Testis (tissue), 2 donors: ENCODE measurements around the gene FUT6.

Experiments used
- POLR2A ChIP-seq: fragments of 450-650 bp; IDR thresholded peaks from one replicate; pipeline ENCODE4 v1.6.1; 2017; ENCODE audit warnings: antibody characterized with exemption, mild to moderate bottlenecking, moderate library complexity
- TF ChIP-seq, protein P1 (sequence below), 3 experiments: fragments of 450-650 bp in 2 of 3; fragments of 200-600 bp in 1 of 3; sonication (generic) in 1 of 3; IDR thresholded peaks; one replicate each; pipeline ENCODE4 v1.5.1; 2016 to 2019; ENCODE audit warnings: antibody characterized with exemption in 3 of 3, mild to moderate bottlenecking in 2 of 3, moderate library complexity in 1 of 3

DNA sequence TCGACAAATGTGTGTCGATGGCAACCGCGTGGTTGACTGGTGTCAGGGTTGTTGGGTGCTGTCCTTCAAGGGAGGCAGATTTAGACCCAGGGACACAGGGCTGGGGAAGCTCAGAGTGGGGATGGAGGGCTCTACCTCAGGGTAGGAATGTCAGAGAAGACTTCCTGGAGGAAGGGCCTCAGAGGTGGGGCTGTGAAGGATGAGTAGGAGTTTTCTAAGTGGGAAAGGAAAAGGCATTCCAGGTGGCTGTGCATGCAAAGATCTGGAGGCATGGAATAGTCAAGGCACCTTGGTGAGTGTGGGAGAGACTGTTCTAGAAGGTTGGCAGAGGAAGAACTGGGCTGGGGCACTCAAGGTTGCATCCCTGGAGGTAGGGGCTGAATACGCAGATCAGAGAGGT, 32.6 kb downstream of the FUT6 start:
- TF ChIP-seq, protein P1, sequence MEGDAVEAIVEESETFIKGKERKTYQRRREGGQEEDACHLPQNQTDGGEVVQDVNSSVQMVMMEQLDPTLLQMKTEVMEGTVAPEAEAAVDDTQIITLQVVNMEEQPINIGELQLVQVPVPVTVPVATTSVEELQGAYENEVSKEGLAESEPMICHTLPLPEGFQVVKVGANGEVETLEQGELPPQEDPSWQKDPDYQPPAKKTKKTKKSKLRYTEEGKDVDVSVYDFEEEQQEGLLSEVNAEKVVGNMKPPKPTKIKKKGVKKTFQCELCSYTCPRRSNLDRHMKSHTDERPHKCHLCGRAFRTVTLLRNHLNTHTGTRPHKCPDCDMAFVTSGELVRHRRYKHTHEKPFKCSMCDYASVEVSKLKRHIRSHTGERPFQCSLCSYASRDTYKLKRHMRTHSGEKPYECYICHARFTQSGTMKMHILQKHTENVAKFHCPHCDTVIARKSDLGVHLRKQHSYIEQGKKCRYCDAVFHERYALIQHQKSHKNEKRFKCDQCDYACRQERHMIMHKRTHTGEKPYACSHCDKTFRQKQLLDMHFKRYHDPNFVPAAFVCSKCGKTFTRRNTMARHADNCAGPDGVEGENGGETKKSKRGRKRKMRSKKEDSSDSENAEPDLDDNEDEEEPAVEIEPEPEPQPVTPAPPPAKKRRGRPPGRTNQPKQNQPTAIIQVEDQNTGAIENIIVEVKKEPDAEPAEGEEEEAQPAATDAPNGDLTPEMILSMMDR (IDR thresholded peaks at IDR 0.05): no peak
- TF ChIP-seq POLR2A: no peak
